Loucy (cell line): ENCODE data around the gene SDCCAG8.

Experiments used
- H2AFZ ChIP-seq: fragments of 200-600 bp; sonication (generic); 2 replicates; pipeline ENCODE4 v1.6.0; 2016; ENCODE audit warnings: antibody characterized with exemption, mild to moderate bottlenecking, low read length, moderate library complexity
- H3F3A ChIP-seq: fragments of 200-600 bp; 2 replicates; pipeline ENCODE4 v1.6.0; 2016; ENCODE audit warnings: antibody characterized with exemption, low read depth, mild to moderate bottlenecking
- H3K27me3 ChIP-seq: fragments of 200-600 bp; sonication (generic); 2 replicates; pipeline ENCODE4 v1.6.1; 2014; ENCODE audit warnings: low read length, mild to moderate bottlenecking; ENCODE audit not compliant: insufficient read depth, poor library complexity, severe bottlenecking
- H3K36me3 ChIP-seq: fragments of 200-600 bp; sonication (generic); 2 replicates; pipeline ENCODE4 v1.6.1; 2016; ENCODE audit warnings: low read length; ENCODE audit not compliant: insufficient read depth
- H3K4me1 ChIP-seq: fragments of 200-600 bp; sonication (generic); 2 replicates; pipeline ENCODE4 v1.5.1; 2014; ENCODE audit warnings: low read length, mild to moderate bottlenecking; ENCODE audit not compliant: insufficient read depth, poor library complexity, severe bottlenecking
- H3K4me2 ChIP-seq: fragments of 200-600 bp; sonication (generic); 2 replicates; pipeline ENCODE4 v1.6.0; 2014; ENCODE audit warnings: antibody characterized with exemption, low read length, low read depth, mild to moderate bottlenecking; ENCODE audit not compliant: poor library complexity, severe bottlenecking
- H3K4me3 ChIP-seq: fragments of 200-600 bp; sonication (generic); 2 replicates; pipeline ENCODE4 v1.5.1; 2014; ENCODE audit warnings: low read length, mild to moderate bottlenecking, mixed read lengths; ENCODE audit not compliant: poor library complexity, severe bottlenecking
- H3K79me2 ChIP-seq: fragments of 200-600 bp; sonication (generic); 2 replicates; pipeline ENCODE4 v1.6.1; 2014; ENCODE audit warnings: low read length; ENCODE audit not compliant: insufficient read depth
- H3K9ac ChIP-seq: fragments of 200-600 bp; sonication (generic); 2 replicates; pipeline ENCODE4 v1.6.0; 2014; ENCODE audit warnings: mild to moderate bottlenecking, low read depth, low read length, moderate library complexity; ENCODE audit not compliant: poor library complexity, severe bottlenecking
- H3K9me2 ChIP-seq: fragments of 200-600 bp; sonication (generic); replicated peaks from 2 replicates; pipeline ENCODE4 v1.6.1; 2016; ENCODE audit warnings: low read depth, low read length, mixed read lengths
- H3K9me3 ChIP-seq: fragments of 200-600 bp; sonication (generic); 2 replicates; pipeline ENCODE4 v1.6.1; 2014; ENCODE audit warnings: mild to moderate bottlenecking, antibody characterized with exemption, low read length, low read depth; ENCODE audit not compliant: insufficient read depth
- H4K20me1 ChIP-seq: fragments of 200-600 bp; sonication (generic); 2 replicates; pipeline ENCODE4 v1.6.0; 2014; ENCODE audit warnings: antibody characterized with exemption, low read length, mild to moderate bottlenecking; ENCODE audit not compliant: insufficient read depth, poor library complexity, severe bottlenecking
- CTCF ChIP-seq: fragments of 200-600 bp; sonication (generic); conservative IDR thresholded peaks from 2 replicates; pipeline ENCODE4 v1.5.1; 2014; ENCODE audit warnings: mild to moderate bottlenecking, antibody characterized with exemption, low read length
- EZH2phosphoT487 ChIP-seq: fragments of 200-600 bp; IDR thresholded peaks from 2 replicates; pipeline ENCODE4 v1.6.1; 2018; ENCODE audit warnings: antibody characterized with exemption, mild to moderate bottlenecking, moderate library complexity, borderline replicate concordance

Gene SDCCAG8

GRCh38 chr1:243483952-243484351, 228.1 kb downstream of the SDCCAG8 start:
- H3K4me3 ChIP-seq: no peak overlapping the region
- no peak overlapping the region for H2AFZ ChIP-seq

GRCh38 chr1:243487036-243487648, 231.3 kb downstream of the SDCCAG8 start:
- Histone ChIP-seq H3K9me2 (no peaks in the 10 kb centered on the region), H3K9ac (no peak overlapping the region), H4K20me1 (no peaks in the 10 kb centered on the region), H3K36me3 (no peaks in the 10 kb centered on the region), H3K9me3 (no peaks in the 10 kb centered on the region), H3K27me3 (no peaks in the 10 kb centered on the region), H3K4me2 (no peak overlapping the region), H3K79me2 (no peaks in the 10 kb centered on the region), H3F3A (no peaks in the 10 kb centered on the region), H2AFZ (no peak overlapping the region), H3K4me3 (no peak overlapping the region), H3K4me1 (no peaks in the 10 kb centered on the region)
- no peak for TF ChIP-seq EZH2phosphoT487
- TF ChIP-seq CTCF: no peak

More at GRCh38 chr1:243483952-243484351, 228.1 kb downstream of the SDCCAG8 start:
- no peaks in the 10 kb centered on the region for H3K9me3 ChIP-seq
- H3K79me2 ChIP-seq: no peaks in the 10 kb centered on the region
- H3K4me1 ChIP-seq: no peaks in the 10 kb centered on the region
- H3K4me2 ChIP-seq: no peak overlapping the region
- no peaks in the 10 kb centered on the region for H3K27me3 ChIP-seq
- no peaks in the 10 kb centered on the region for H3K36me3 ChIP-seq
- no peaks in the 10 kb centered on the region for H4K20me1 ChIP-seq
- no peaks in the 10 kb centered on the region for H3K9me2 ChIP-seq
- H3K9ac ChIP-seq: no peak overlapping the region
- TF ChIP-seq EZH2phosphoT487 (no peak), CTCF (no peak)
- no peaks in the 10 kb centered on the region for H3F3A ChIP-seq

GRCh38 chr1:243487649-243488227, 231.9 kb downstream of the SDCCAG8 start:
- TF ChIP-seq EZH2phosphoT487 (no peak), CTCF (no peak)
- H3K4me2 ChIP-seq: no peak overlapping the region

More at GRCh38 chr1:243487649-243488227, 231.9 kb downstream of the SDCCAG8 start:
- no peaks in the 10 kb centered on the region for H3K4me1 ChIP-seq
- H3K9ac ChIP-seq: no peak overlapping the region
- H3K27me3 ChIP-seq: no peaks in the 10 kb centered on the region
- no peaks in the 10 kb centered on the region for H3K79me2 ChIP-seq
- no peaks in the 10 kb centered on the region for H3K9me2 ChIP-seq
- no peaks in the 10 kb centered on the region for H3K36me3 ChIP-seq
- H3K9me3 ChIP-seq: no peaks in the 10 kb centered on the region
- H4K20me1 ChIP-seq: no peaks in the 10 kb centered on the region
- no peak overlapping the region for H3K4me3 ChIP-seq
- H3F3A ChIP-seq: no peaks in the 10 kb centered on the region
- H2AFZ ChIP-seq: no peak overlapping the region
